GM20000 (cell line): ENCODE measurements around the gene ERMARD.
A peak's percentile ranks its signal among the peaks of the same experiment; 100 is the strongest.

Experiments
- DNase-seq: peaks from one replicate; pipeline ENCODE4 v3.0.0; 2012; ENCODE audit warnings: low spot score
- CTCF ChIP-seq: IDR thresholded peaks from 2 replicates; pipeline ENCODE4 v1.5.1; 2012; ENCODE audit warnings: mild to moderate bottlenecking, control low read depth; ENCODE audit errors: extremely low read depth, missing control alignments

ERMARD gene

DNA sequence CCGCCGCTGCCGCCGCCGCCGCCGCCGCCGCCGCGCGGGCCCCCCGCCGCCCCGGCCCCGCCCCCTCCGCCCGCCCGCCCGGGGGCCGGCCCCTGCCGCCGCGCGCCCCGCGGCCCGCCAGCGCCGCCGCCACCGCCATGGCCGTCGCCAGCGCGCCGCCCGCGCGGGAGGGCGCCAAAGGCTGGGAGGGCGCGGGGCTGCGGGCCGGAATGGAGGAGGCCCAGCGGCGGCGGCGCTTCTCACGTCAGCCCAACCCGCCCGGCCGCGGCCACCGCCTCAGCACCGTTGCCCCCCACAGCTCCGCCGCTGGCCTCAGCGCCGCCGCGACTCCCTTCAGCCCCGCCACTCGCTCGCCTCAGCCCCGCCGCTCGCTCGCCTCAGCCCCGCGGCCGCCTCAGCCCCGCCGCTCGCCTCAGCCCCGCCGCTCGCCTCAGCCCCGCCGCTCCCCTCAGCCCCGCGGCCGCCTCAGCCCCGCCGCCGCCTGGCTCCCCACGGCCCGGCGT is 27.4 kb upstream of the ERMARD start:
- no peak for TF ChIP-seq CTCF
- peak; percentile 88 for DNase-seq

DNA sequence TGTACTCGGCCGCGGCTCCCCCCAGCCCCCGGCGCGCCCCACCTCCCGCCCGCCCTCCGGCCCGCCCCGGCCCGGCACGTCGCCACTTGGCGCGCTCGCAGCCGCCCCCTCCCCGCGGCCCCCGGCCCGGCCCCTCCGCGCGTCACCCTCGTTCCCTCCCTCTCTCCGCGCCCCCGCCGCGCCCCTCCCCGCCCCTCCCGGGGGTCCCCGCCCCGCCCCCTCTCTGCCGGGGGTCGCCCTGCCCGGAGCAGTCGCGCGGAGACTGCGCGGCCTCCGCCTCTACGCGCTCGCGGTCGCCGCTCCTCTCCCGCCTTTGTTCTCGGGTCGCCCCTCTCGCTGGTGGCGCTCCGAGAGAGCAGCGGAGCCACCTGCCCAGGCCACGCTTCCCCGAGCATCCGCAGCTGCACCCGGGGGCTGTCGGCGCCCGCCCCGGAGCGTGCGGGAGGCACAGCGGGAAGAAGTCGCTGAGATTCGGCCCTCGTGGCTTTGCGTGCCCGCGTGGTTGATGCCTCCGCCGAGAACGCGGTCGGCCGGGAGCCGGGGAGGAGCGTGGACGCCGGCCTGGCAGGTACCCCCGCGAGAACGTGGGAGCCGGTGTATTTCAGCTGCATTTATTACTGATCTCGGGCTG is 26.8 kb upstream of the ERMARD start, which contains the start of gene PHF10:
Gene PHF10, minus strand, starts transcription at position 7 of the 631 bp plus-strand sequence. CDS start 569 bp downstream, outside the sequence.
- no peak for TF ChIP-seq CTCF
- DNase-seq: peak; percentile 92

DNA sequence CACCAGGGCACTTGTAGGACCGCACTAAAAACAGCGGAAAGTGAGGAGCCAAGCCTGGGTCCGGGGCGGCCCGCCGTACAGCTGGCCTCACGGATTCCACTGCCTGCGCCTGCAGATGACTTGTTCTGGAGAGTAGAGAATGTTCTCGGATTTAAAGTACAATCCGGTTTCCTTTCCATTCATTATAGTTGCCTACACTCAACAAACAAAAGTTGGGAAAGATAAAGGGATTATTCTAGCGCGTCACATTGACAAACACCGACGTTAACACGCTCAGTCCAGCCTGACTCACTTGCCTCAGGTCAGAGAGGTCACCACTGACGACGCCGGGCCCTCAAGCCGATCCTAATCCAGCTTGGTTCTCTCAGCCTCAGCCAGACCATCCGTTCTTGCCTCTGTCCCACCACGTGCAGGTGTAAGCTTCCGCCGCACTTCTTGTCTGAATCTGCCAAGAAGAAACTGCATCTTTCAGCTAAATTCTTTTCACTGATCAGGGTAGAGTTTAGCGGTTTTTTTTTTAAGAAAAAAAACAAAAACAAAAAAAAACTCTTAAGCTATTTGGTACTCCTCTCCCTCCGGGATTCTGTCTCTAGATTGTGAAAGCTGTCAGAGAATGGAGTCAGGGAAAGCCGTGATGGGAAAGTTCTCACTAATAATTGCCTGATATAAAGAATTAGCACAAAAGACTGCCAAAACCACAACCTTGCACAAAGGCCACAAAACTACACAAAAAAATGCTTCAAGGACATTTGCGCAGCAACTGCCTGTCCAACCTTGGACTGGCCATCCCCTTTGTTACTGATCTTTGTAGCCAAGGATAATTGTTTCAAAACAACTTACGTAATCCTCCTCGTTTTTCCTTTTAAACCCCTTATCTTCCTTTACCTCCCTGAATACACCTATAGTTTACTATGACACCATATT is 26.0 kb upstream of the ERMARD start:
- TF ChIP-seq CTCF: no peak
- DNase-seq: no peak

DNA sequence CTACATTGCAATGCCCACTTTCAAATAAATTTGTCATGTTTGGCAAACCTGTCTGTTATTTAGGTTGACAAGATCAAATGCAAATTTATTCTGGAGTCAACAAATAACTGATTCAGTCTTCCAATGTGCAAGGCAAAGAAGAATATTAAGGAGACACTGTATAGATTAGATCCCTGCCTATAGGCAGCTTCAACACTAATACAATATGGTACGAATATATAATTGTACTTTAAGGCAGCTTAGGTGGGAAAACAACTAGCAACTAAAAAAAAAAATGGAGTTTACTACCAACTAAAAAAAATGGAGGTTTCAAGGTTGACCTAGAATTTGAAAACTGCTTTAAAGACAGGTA is 25.4 kb upstream of the ERMARD start:
- no peak for DNase-seq
- TF ChIP-seq CTCF: no peak

GRCh38 chr6:169726963-169727362 is 24.5 kb upstream of the ERMARD start:
- no peak for DNase-seq
- no peak for TF ChIP-seq CTCF

GRCh38 chr6:169729961-169730360 is 21.5 kb upstream of the ERMARD start:
- TF ChIP-seq CTCF: no peak
- no peak for DNase-seq

GRCh38 chr6:169738204-169738975 is 13.0 kb upstream of the ERMARD start:
- DNase-seq: no peak
- no peak for TF ChIP-seq CTCF
